Ascending aorta (tissue), 2 donors: ENCODE measurements around the gene TMEM63C. TPM values are rescaled to one million over a fixed set of nuclear protein-coding genes. Genes with fewer than 3 reads are reported as not detected.

ENCODE experiments used
- DNase-seq, 2 donors: peaks; one replicate each; pipeline ENCODE4 v3.0.0-alpha.2; 2019; ENCODE audit warnings: low spot score in 2 of 2
- H3K27ac ChIP-seq, 2 donors: fragments of 200-600 bp; sonication (generic); one replicate each; pipeline ENCODE4 v1.5.1; 2016 to 2017; ENCODE audit warnings: mild to moderate bottlenecking in 1 of 2
- H3K27me3 ChIP-seq: fragments of 200-600 bp; sonication (generic); one replicate; pipeline ENCODE4 v1.5.1; 2017
- H3K36me3 ChIP-seq, 2 donors: fragments of 200-600 bp; sonication (generic); one replicate each; pipeline ENCODE4 v1.5.1; 2016
- H3K4me1 ChIP-seq, 2 donors: fragments of 200-600 bp; sonication (generic); one replicate each; pipeline ENCODE4 v1.5.1; 2016 to 2017; ENCODE audit warnings: mild to moderate bottlenecking in 1 of 2
- H3K4me3 ChIP-seq, 2 donors: fragments of 200-600 bp; sonication (generic); one replicate each; pipeline ENCODE4 v1.5.1; 2016 to 2017; ENCODE audit warnings: mild to moderate bottlenecking in 1 of 2
- H3K9me3 ChIP-seq, 2 donors: fragments of 200-600 bp; sonication (generic); one replicate each; pipeline ENCODE4 v1.5.1; 2016
- intact Hi-C: fragments of 100-400 bp; cut with DNase I; formaldehyde crosslinking; loops from one replicate; pipeline ENCODE4 v1.15.1; 2023
- total RNA-seq: library from RNA; depleted of rRNA; stranded (reverse); fragments of >200 nt; gene quantifications from one replicate; pipeline ENCODE4 v1.1.0, GENCODE V29; 2016
- TF ChIP-seq, protein P1 (sequence below), 3 experiments: fragments of 200-600 bp in 2 of 3; fragments of 450-650 bp in 1 of 3; sonication (generic) in 2 of 3; IDR thresholded peaks; one replicate each; pipeline ENCODE4 v1.5.1; 2016 to 2019; ENCODE audit warnings: antibody characterized with exemption in 3 of 3, mild to moderate bottlenecking in 1 of 3, moderate library complexity in 1 of 3

The TMEM63C gene, protein sequence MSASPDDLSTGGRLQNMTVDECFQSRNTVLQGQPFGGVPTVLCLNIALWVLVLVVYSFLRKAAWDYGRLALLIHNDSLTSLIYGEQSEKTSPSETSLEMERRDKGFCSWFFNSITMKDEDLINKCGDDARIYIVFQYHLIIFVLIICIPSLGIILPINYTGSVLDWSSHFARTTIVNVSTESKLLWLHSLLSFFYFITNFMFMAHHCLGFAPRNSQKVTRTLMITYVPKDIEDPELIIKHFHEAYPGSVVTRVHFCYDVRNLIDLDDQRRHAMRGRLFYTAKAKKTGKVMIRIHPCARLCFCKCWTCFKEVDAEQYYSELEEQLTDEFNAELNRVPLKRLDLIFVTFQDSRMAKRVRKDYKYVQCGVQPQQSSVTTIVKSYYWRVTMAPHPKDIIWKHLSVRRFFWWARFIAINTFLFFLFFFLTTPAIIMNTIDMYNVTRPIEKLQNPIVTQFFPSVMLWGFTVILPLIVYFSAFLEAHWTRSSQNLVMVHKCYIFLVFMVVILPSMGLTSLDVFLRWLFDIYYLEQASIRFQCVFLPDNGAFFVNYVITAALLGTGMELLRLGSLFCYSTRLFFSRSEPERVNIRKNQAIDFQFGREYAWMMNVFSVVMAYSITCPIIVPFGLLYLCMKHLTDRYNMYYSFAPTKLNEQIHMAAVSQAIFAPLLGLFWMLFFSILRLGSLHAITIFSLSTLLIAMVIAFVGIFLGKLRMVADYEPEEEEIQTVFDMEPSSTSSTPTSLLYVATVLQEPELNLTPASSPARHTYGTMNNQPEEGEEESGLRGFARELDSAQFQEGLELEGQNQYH
- total RNA-seq = 0.11 TPM

DNA sequence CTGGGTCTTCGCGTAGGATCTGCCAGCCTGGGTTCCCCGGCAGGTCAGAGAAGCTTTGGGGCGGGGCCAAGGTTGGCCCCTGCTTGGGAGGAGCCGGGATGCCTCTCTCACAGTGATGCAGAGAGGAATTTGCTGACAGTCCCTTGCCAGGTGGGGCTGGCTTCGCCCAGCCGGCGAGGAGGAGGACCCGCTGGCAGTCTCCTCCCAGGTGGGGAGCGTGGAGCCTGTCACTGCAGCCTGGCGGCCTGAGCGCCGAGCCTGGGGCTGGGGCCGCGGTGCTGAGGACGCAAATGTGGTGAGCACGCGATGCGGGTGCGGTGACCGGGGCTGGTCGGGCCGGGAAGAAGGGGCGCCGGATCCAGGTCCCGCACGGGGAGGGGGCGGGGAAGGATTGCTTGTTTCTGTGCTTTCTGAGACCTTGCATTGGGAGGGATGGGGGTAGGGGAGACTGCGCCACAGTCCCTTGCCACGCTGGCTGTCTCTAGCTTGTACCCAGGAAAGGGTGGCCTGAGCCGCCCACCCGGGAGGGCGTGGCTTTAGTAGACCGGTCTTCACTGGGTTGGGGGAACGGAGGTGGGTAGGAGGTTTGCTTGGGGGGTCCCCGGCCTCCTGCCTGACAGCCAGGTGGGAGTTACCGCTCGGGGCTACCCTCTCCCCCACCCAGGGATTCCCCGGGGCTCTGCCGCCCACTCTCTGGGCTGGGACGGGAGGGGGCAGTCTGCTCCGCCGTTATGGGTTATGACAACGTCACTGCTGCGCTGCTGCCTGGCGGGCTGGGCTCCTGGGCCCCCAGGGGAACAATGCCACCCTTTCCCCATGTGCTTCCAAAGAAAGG lies at the start of gene TMEM63C:
Gene TMEM63C (plus strand): TSS at position 196 of the 835 bp plus-strand sequence. CDS start 37,016 bp downstream, outside the sequence.
- TF ChIP-seq, protein P1, sequence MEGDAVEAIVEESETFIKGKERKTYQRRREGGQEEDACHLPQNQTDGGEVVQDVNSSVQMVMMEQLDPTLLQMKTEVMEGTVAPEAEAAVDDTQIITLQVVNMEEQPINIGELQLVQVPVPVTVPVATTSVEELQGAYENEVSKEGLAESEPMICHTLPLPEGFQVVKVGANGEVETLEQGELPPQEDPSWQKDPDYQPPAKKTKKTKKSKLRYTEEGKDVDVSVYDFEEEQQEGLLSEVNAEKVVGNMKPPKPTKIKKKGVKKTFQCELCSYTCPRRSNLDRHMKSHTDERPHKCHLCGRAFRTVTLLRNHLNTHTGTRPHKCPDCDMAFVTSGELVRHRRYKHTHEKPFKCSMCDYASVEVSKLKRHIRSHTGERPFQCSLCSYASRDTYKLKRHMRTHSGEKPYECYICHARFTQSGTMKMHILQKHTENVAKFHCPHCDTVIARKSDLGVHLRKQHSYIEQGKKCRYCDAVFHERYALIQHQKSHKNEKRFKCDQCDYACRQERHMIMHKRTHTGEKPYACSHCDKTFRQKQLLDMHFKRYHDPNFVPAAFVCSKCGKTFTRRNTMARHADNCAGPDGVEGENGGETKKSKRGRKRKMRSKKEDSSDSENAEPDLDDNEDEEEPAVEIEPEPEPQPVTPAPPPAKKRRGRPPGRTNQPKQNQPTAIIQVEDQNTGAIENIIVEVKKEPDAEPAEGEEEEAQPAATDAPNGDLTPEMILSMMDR (IDR thresholded peaks at IDR 0.05) = no peak
- no peaks in the 10 kb centered on the region for H3K36me3 ChIP-seq
- H3K4me3 ChIP-seq = peak within 1 kb of the TSS; percentile 42 to 44
- DNase-seq = no peak
- H3K27ac ChIP-seq = no peak within 1 kb of the TSS
- intact Hi-C loops = no loop called here
- peaks cover 0 to 8% of the 10 kb centered on the region in 2 donors for H3K4me1 ChIP-seq
- H3K9me3 ChIP-seq = no peaks in the 10 kb centered on the region
- H3K27me3 ChIP-seq = no peaks in the 10 kb centered on the region

DNA sequence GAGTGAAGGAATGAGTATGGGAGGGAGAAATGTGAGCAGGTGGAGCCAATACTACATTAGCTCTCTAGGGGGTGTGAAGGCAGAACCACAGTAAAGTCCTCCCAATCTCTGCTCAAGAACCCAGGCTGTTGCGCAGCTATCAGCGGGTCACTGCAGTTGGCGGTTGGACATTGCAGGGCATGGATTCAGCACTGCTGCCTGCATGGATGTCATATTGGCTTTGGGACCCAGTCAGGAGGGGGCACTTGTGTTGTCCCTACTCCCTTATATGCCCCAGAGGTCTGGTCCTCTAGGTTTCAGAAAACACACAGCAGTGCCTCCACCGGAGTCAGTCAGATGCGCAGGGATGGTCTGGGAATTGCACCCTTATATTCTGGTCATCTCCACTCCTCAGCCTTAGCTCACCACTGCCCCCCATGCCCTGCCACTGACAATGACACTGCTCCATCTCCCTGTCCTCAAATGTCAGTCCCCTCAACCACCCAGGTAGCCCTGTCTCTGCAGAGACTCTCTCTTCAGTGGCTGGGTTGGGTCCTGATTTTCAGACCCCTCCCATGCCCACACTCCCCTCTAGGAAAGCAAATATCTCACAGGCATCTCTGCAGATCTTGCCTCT lies 49.6 kb upstream of the TMEM63C start:
- Histone ChIP-seq H3K9me3 (no peaks in the 10 kb centered on the region), H3K27me3 (no peaks in the 10 kb centered on the region), H3K4me1 (no peaks in the 10 kb centered on the region), H3K4me3 (no peak overlapping the region), H3K36me3 (no peaks in the 10 kb centered on the region), H3K27ac (no peak overlapping the region)
- TF ChIP-seq, protein P1 (IDR thresholded peaks at IDR 0.05) = no peak
- intact Hi-C loops = no loop called here
- no peak for DNase-seq

DNA sequence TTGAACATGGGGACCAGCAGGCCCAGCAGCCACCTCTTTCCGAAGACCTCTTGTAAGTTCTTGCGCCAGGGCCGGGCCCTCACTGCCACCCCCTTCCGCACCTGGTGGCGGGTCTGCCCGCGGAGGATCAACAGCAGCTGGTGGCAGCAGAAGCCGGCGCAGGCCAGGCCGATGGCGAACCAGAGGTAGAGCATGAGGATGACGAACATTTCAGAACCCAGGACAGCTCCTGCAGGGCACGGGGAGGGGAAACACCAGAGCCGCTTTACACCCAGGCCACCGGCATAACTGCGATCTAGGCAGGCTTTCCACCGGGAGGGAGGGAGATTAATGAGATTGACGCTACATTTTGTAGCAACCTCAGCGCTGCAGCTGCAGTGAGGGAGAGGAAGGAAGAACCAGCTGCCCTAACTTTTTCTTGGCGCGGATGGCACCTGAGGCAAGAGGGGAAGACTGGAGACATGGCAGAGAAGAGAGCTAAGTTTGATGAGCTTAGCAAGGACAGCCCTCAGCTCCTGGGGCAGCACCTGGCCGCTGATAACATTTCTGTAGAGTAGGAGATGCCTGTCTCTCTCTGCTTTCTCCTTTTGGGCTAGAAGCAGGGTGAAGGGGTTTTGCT lies 47.8 kb upstream of the TMEM63C start:
- no peaks in the 10 kb centered on the region for H3K27me3 ChIP-seq
- no peaks in the 10 kb centered on the region for H3K4me1 ChIP-seq
- no peak overlapping the region for H3K27ac ChIP-seq
- no peak for DNase-seq
- TF ChIP-seq, protein P1 (IDR thresholded peaks at IDR 0.05) = no peak
- H3K9me3 ChIP-seq = no peaks in the 10 kb centered on the region
- intact Hi-C loops = no loop called here
- H3K4me3 ChIP-seq = no peak overlapping the region
- no peaks in the 10 kb centered on the region for H3K36me3 ChIP-seq

- no peaks in the 10 kb centered on the region for H3K9me3 ChIP-seq
- no peak overlapping the region for H3K27ac ChIP-seq
- no peak overlapping the region for H3K4me3 ChIP-seq
- DNase-seq = no peak
- TF ChIP-seq, protein P1 (IDR thresholded peaks at IDR 0.05) = no peak
- no peaks in the 10 kb centered on the region for H3K36me3 ChIP-seq
- H3K4me1 ChIP-seq = peaks cover 2 to 13% of the 10 kb centered on the region in 2 donors
- intact Hi-C loops = no loop called here
- H3K27me3 ChIP-seq = peaks cover 18% of the 10 kb centered on the region
Measured at GRCh38 chr14:77139022-77139421, 42.6 kb upstream of the TMEM63C start.
